GM21423 (cell line): ENCODE measurements around the gene EPHB1.
"Not testable (repeated sequence)": the region's sequence is repeated elsewhere in the genome, so short reads cannot be mapped to it uniquely, and the experiment has no call there.

Source experiments
- ATAC-seq: cut with Tn5 transposase; IDR thresholded peaks from one replicate; pipeline ENCODE4 v1.9.1; 2021; ENCODE audit warnings: mild to moderate bottlenecking, moderate library complexity; ENCODE audit not compliant: unreplicated experiment

Gene EPHB1

GRCh38 chr3:135099734-135100355 lies 304.8 kb downstream of the EPHB1 start:
- no peak for ATAC-seq

- ATAC-seq = no peak
Measured at GRCh38 chr3:135100366-135100765, 305.3 kb downstream of the EPHB1 start.

GRCh38 chr3:135103917-135104316 lies 308.9 kb downstream of the EPHB1 start:
- ATAC-seq = no peak

GRCh38 chr3:135106445-135106844 lies 311.4 kb downstream of the EPHB1 start:
- ATAC-seq = no peak

GRCh38 chr3:135107043-135107442 lies 312.0 kb downstream of the EPHB1 start:
- no peak for ATAC-seq

GRCh38 chr3:135109681-135110080 lies 314.6 kb downstream of the EPHB1 start:
- ATAC-seq = no peak

- ATAC-seq = not testable (repeated sequence)
Measured at GRCh38 chr3:135114551-135114950, 319.5 kb downstream of the EPHB1 start.

- no peak for ATAC-seq
Measured at GRCh38 chr3:135117977-135118376, 322.9 kb downstream of the EPHB1 start.

GRCh38 chr3:135118792-135119191 lies 323.7 kb downstream of the EPHB1 start:
- no peak for ATAC-seq

- no peak for ATAC-seq
Measured at GRCh38 chr3:135125171-135125801, 330.2 kb downstream of the EPHB1 start.

GRCh38 chr3:135127946-135128470 lies 332.9 kb downstream of the EPHB1 start:
- ATAC-seq = no peak

- no peak for ATAC-seq
Measured at GRCh38 chr3:135128818-135129217, 333.8 kb downstream of the EPHB1 start.

- no peak for ATAC-seq
Measured at GRCh38 chr3:135131290-135131689, 336.2 kb downstream of the EPHB1 start.

- ATAC-seq = no peak
Measured at GRCh38 chr3:135133905-135134683, 339.0 kb downstream of the EPHB1 start.

- no peak for ATAC-seq
Measured at GRCh38 chr3:135134684-135135075, 339.6 kb downstream of the EPHB1 start.

- ATAC-seq = no peak
Measured at GRCh38 chr3:135135445-135135844, 340.4 kb downstream of the EPHB1 start.

- no peak for ATAC-seq
Measured at GRCh38 chr3:135136361-135137100, 341.5 kb downstream of the EPHB1 start.

GRCh38 chr3:135137296-135137695 lies 342.2 kb downstream of the EPHB1 start:
- ATAC-seq = no peak

GRCh38 chr3:135138776-135139175 lies 343.7 kb downstream of the EPHB1 start:
- no peak for ATAC-seq

GRCh38 chr3:135140591-135140990 lies 345.5 kb downstream of the EPHB1 start:
- no peak for ATAC-seq

- ATAC-seq = no peak
Measured at GRCh38 chr3:135141160-135141559, 346.1 kb downstream of the EPHB1 start.
